Measurements from ENCODE around the gene PAK6. TPM values are rescaled to one million over a fixed set of nuclear protein-coding genes. Genes with fewer than 3 reads are reported as not detected.

PAK6 gene
- total and polyA plus RNA-seq, 2 experiments from 2014 or later, result 2.6 to 2.7 TPM

- H3K4me1 ChIP-seq (ENCODE audit: insufficient read depth), result no peaks in the 10 kb centered on the region
- no peak for DNase-seq (ENCODE audit: low spot score)
Measured at GRCh38 chr15:40226736-40227135, 12.1 kb upstream of the PAK6 start.

GRCh38 chr15:40229316-40229715, 9.5 kb upstream of the PAK6 start:
- Histone ChIP-seq H3K36me3 (replicated peaks; ENCODE audit: insufficient read depth, low read depth) (no peaks in the 10 kb centered on the region), H2AFZ (no peak overlapping the region), H3K27me3 (no peaks in the 10 kb centered on the region), H3K4me1 (ENCODE audit: insufficient read depth) (no peaks in the 10 kb centered on the region), H3K9me3 (ENCODE audit: low read depth) (no peaks in the 10 kb centered on the region), H3K9me2 (replicated peaks; ENCODE audit: insufficient read depth) (no peaks in the 10 kb centered on the region), H3K4me2 (no peak overlapping the region), H3K79me2 (no peaks in the 10 kb centered on the region), H4K20me1 (ENCODE audit: insufficient read depth, poor library complexity, severe bottlenecking) (no peaks in the 10 kb centered on the region), H3K27ac (no peak overlapping the region), H3K4me3 (no peak overlapping the region)
- TF ChIP-seq EZH2phosphoT487 (IDR thresholded peaks at IDR 0.05; ENCODE audit: low read depth, severe bottlenecking, unreplicated experiment), result no peak
- no peak for TF ChIP-seq EZH2 (IDR thresholded peaks at IDR 0.05; ENCODE audit: borderline replicate concordance)
- no peak for TF ChIP-seq CTCF (IDR thresholded peaks at IDR 0.05; ENCODE audit: poor library complexity)
- 95% methylated on average over 5 of the region's 5 CpGs for WGBS (ENCODE audit: low lambda C conversion rate, missing lambda C conversion rate)
- DNase-seq (ENCODE audit: low spot score), result no peak

More at GRCh38 chr15:40226736-40227135, 12.1 kb upstream of the PAK6 start:
- no peak overlapping the region for H3K4me2 ChIP-seq
- H3K9me2 ChIP-seq (replicated peaks; ENCODE audit: insufficient read depth), result no peaks in the 10 kb centered on the region
- no peaks in the 10 kb centered on the region for H3K27me3 ChIP-seq
- H4K20me1 ChIP-seq (ENCODE audit: insufficient read depth, poor library complexity, severe bottlenecking), result no peaks in the 10 kb centered on the region
- no peak overlapping the region for H2AFZ ChIP-seq
- H3K4me3 ChIP-seq, result no peak overlapping the region
- no peaks in the 10 kb centered on the region for H3K9me3 ChIP-seq (ENCODE audit: low read depth)
- no peak overlapping the region for H3K27ac ChIP-seq
- TF ChIP-seq CTCF (IDR thresholded peaks at IDR 0.05; ENCODE audit: poor library complexity) (no peak), EZH2 (IDR thresholded peaks at IDR 0.05; ENCODE audit: borderline replicate concordance) (no peak), EZH2phosphoT487 (IDR thresholded peaks at IDR 0.05; ENCODE audit: low read depth, severe bottlenecking, unreplicated experiment) (no peak)
- H3K36me3 ChIP-seq (replicated peaks; ENCODE audit: insufficient read depth, low read depth), result no peaks in the 10 kb centered on the region
- H3K79me2 ChIP-seq, result no peaks in the 10 kb centered on the region

- Histone ChIP-seq H3K9me2 (replicated peaks; ENCODE audit: insufficient read depth) (no peaks in the 10 kb centered on the region), H3K4me3 (no peak overlapping the region), H3K9me3 (ENCODE audit: low read depth) (no peaks in the 10 kb centered on the region), H3K27ac (no peak overlapping the region), H3K4me1 (ENCODE audit: insufficient read depth) (no peaks in the 10 kb centered on the region), H3K4me2 (no peak overlapping the region), H2AFZ (no peak overlapping the region), H3K27me3 (no peaks in the 10 kb centered on the region), H4K20me1 (ENCODE audit: insufficient read depth, poor library complexity, severe bottlenecking) (no peaks in the 10 kb centered on the region), H3K79me2 (no peaks in the 10 kb centered on the region), H3K36me3 (replicated peaks; ENCODE audit: insufficient read depth, low read depth) (no peaks in the 10 kb centered on the region)
- DNase-seq (ENCODE audit: low spot score), result no peak
- TF ChIP-seq CTCF (IDR thresholded peaks at IDR 0.05; ENCODE audit: poor library complexity), result no peak
- TF ChIP-seq EZH2 (IDR thresholded peaks at IDR 0.05; ENCODE audit: borderline replicate concordance), result no peak
- TF ChIP-seq EZH2phosphoT487 (IDR thresholded peaks at IDR 0.05; ENCODE audit: low read depth, severe bottlenecking, unreplicated experiment), result no peak
- 93% methylated on average over 1 of the region's 1 CpG for WGBS (ENCODE audit: low lambda C conversion rate, missing lambda C conversion rate)
Measured at GRCh38 chr15:40229956-40230355, 8.9 kb upstream of the PAK6 start.

- Histone ChIP-seq H3K4me1 (ENCODE audit: insufficient read depth) (no peaks in the 10 kb centered on the region), H3K79me2 (no peaks in the 10 kb centered on the region), H3K4me2 (no peak overlapping the region), H4K20me1 (ENCODE audit: insufficient read depth, poor library complexity, severe bottlenecking) (no peaks in the 10 kb centered on the region), H2AFZ (no peak overlapping the region), H3K4me3 (no peak overlapping the region), H3K27me3 (no peaks in the 10 kb centered on the region), H3K9me3 (ENCODE audit: low read depth) (no peaks in the 10 kb centered on the region), H3K9me2 (replicated peaks; ENCODE audit: insufficient read depth) (no peaks in the 10 kb centered on the region), H3K36me3 (replicated peaks; ENCODE audit: insufficient read depth, low read depth) (no peaks in the 10 kb centered on the region), H3K27ac (no peak overlapping the region)
- WGBS (ENCODE audit: low lambda C conversion rate, missing lambda C conversion rate), result 80% methylated on average over 7 of the region's 7 CpGs
- TF ChIP-seq EZH2phosphoT487 (IDR thresholded peaks at IDR 0.05; ENCODE audit: low read depth, severe bottlenecking, unreplicated experiment), result no peak
- peak; percentile 2 for DNase-seq (ENCODE audit: low spot score)
Measured at GRCh38 chr15:40232625-40233070, 6.2 kb upstream of the PAK6 start.

Measured in hepatocyte (in vitro differentiated cells).